K562 (cell line): ENCODE data around the gene C10orf105. TPM values are rescaled to one million over a fixed set of nuclear protein-coding genes. Genes with fewer than 3 reads are reported as not detected.
A peak's percentile ranks its signal among the peaks of the same experiment; 100 is the strongest.

ENCODE experiments used
- ATAC-seq: fragments of 200-7000 bp; cut with Tn5 transposase; 3 replicates; pipeline ENCODE4 v1.9.1; 2020; ENCODE audit warnings: moderate library complexity
- BruUV-seq: library from RNA; stranded (reverse); fragments of 400-500 nt; replicated peaks from 2 replicates; lab custom pipeline; 2021; lab: Mats Ljungman, UMichigan
- CTCF ChIA-PET: fragments of 300-600 bp; formaldehyde crosslinking; extraction: SDS; loops from one replicate; lab custom pipeline; 2021; ENCODE audit warnings: low intra/inter-chr PET ratio; lab: Yijun Ruan, JAX
- POLR2A ChIA-PET: fragments of 300-600, 350-650 bp; sonication (Branson Sonifier 250); formaldehyde crosslinking; extraction: SDS; loops from one replicate; lab custom pipeline; 2021; ENCODE audit warnings: antibody characterized with exemption, inconsistent platforms; lab: Yijun Ruan, JAX
- DNase-seq, 4 experiments: peaks; one replicate each; pipeline versions ENCODE4 v3.0.0 to v3.0.0-alpha.2; 2011 to 2018; ENCODE audit warnings: low spot score in 3 of 4, mixed read lengths in 3 of 4; ENCODE audit errors: extremely low read depth in 1 of 4
- FAIRE-seq: peaks from 2 replicates; lab custom pipeline; 2011; peaks lifted over from hg19 to GRCh38; lab: Jason Lieb, UNC
- H2AFZ ChIP-seq: 2 replicates; pipeline ENCODE4 v1.6.0; 2011; ENCODE audit warnings: low read depth, low read length, control low read depth, inconsistent platforms
- H3K27ac ChIP-seq: fragments of 200-600 bp; 3 replicates; pipeline ENCODE4 v1.8.0; 2011; ENCODE audit warnings: low read depth, mild to moderate bottlenecking, control low read depth, inconsistent platforms, low read length, moderate library complexity, mixed read lengths; ENCODE audit errors: extremely low read depth
- H3K27me3 ChIP-seq, 2 experiments: fragments of 300-600 bp in 1 of 2; 2 replicates in 1 of 2; 3 replicates in 1 of 2; pipeline versions ENCODE4 v1.6.0 to v1.8.0; 2011; ENCODE audit warnings: inconsistent platforms in 2 of 2, low read length in 2 of 2, mild to moderate bottlenecking in 1 of 2, mixed read lengths in 1 of 2, moderate library complexity in 1 of 2; ENCODE audit not compliant: control insufficient read depth in 2 of 2, insufficient read depth in 2 of 2
- H3K36me3 ChIP-seq: fragments of 300-600 bp; 3 replicates; pipeline ENCODE4 v1.8.0; 2011; ENCODE audit warnings: mild to moderate bottlenecking, low read length, inconsistent platforms; ENCODE audit not compliant: control insufficient read depth, insufficient read depth
- H3K4me1 ChIP-seq, 2 experiments: fragments of 200-600 bp in 1 of 2; replicated peaks in 1 of 2; 2 replicates in 1 of 2; 3 replicates in 1 of 2; pipeline versions ENCODE4 v1.5.1 to v1.8.0; 2011; ENCODE audit warnings: inconsistent platforms in 2 of 2, low read length in 2 of 2, mild to moderate bottlenecking in 1 of 2, mixed read lengths in 1 of 2, moderate library complexity in 1 of 2; ENCODE audit not compliant: control insufficient read depth in 2 of 2, insufficient read depth in 2 of 2
- H3K4me2 ChIP-seq: 2 replicates; pipeline ENCODE4 v1.6.1; 2011; ENCODE audit warnings: low read length, control low read depth, inconsistent platforms, mixed read lengths; ENCODE audit not compliant: insufficient read depth
- H3K4me3 ChIP-seq: fragments of 200-600 bp; sonication (generic), shearing (Covaris generic); 2 replicates; pipeline ENCODE4 v1.5.1; 2016; ENCODE audit warnings: control low read depth, inconsistent platforms
- H3K79me2 ChIP-seq: fragments of 200-600 bp; 3 replicates; pipeline ENCODE4 v1.8.0; 2011; ENCODE audit warnings: low read length, inconsistent platforms; ENCODE audit not compliant: control insufficient read depth, insufficient read depth
- H3K9ac ChIP-seq, 2 experiments: 2 replicates each; pipeline versions ENCODE4 v1.6.0 to v1.6.1; 2011; ENCODE audit warnings: low read depth in 2 of 2, low read length in 2 of 2, control low read depth in 1 of 2, inconsistent platforms in 1 of 2, mild to moderate bottlenecking in 1 of 2, mixed read lengths in 1 of 2; ENCODE audit not compliant: insufficient read depth in 1 of 2
- H3K9me1 ChIP-seq: one replicate; pipeline ENCODE4 v1.6.0; 2011; ENCODE audit warnings: inconsistent platforms, mild to moderate bottlenecking, low read length, moderate library complexity; ENCODE audit not compliant: control insufficient read depth, insufficient read depth
- H3K9me3 ChIP-seq: replicated peaks from 2 replicates; pipeline ENCODE4 v1.5.1; 2011; ENCODE audit warnings: low read depth, low read length, inconsistent platforms; ENCODE audit not compliant: control insufficient read depth, insufficient read depth
- H4K20me1 ChIP-seq: replicated peaks from 2 replicates; pipeline ENCODE4 v1.6.1; 2011; ENCODE audit warnings: low read length, inconsistent platforms, mixed read lengths; ENCODE audit not compliant: control insufficient read depth, insufficient read depth
- ATF1 ChIP-seq, 2 experiments: fragments of 450-650 bp in 1 of 2; IDR thresholded peaks; 2 replicates each; pipeline ENCODE4 v1.6.1; 2016; ENCODE audit warnings: missing compliant biosample characterization in 1 of 2, missing genetic modification characterization in 1 of 2
- BACH1 ChIP-seq: fragments of 200-800 bp; sonication (Bioruptor generic); IDR thresholded peaks from 2 replicates; pipeline ENCODE4 v1.6.1; 2016; ENCODE audit warnings: missing genetic modification characterization, missing compliant biosample characterization
- CAMTA2 ChIP-seq: fragments of 250-450 bp; sonication (Bioruptor Pico); conservative IDR thresholded peaks from 2 replicates; pipeline ENCODE4 v1.5.1; 2022
- ELF2 ChIP-seq: fragments of 250-450 bp; sonication (Bioruptor Pico); IDR thresholded peaks from 2 replicates; pipeline ENCODE4 v1.5.0; 2021; ENCODE audit warnings: mild to moderate bottlenecking
- GTF2E2 ChIP-seq: fragments of 200-800 bp; sonication (Bioruptor generic); IDR thresholded peaks from 2 replicates; pipeline ENCODE4 v1.6.1; 2016; ENCODE audit warnings: missing genetic modification characterization, missing compliant biosample characterization
- NFXL1 ChIP-seq: fragments of 450-650 bp; formaldehyde crosslinking; IDR thresholded peaks from 2 replicates; pipeline ENCODE4 v1.4.0; 2021; ENCODE audit warnings: mild to moderate bottlenecking
- RBM39 ChIP-seq: fragments of 200-400 bp; formaldehyde crosslinking; optimal IDR thresholded peaks from 2 replicates; pipeline ENCODE3; 2018; ENCODE audit warnings: low read depth, low read length
- SMAD3 ChIP-seq: fragments of 450-650 bp; formaldehyde crosslinking; conservative IDR thresholded peaks from 2 replicates; pipeline ENCODE4 v1.4.0; 2020; ENCODE audit warnings: mild to moderate bottlenecking
- ZBTB17 ChIP-seq: fragments of 450-650 bp; formaldehyde crosslinking; IDR thresholded peaks from 2 replicates; pipeline ENCODE4 v1.4.0; 2020; ENCODE audit warnings: mild to moderate bottlenecking
- ZNF197 ChIP-seq: fragments of 200-800 bp; sonication (Bioruptor generic); IDR thresholded peaks from 2 replicates; pipeline ENCODE4 v1.6.1; 2016; ENCODE audit warnings: low read depth, missing genetic modification characterization, missing compliant biosample characterization
- ZNF24 ChIP-seq: fragments of 450-650 bp; IDR thresholded peaks from 2 replicates; pipeline ENCODE4 v1.6.1; 2016
- ZNF316 ChIP-seq: fragments of 450-650 bp; IDR thresholded peaks from 2 replicates; pipeline ENCODE4 v1.6.1; 2016
- ZNF445 ChIP-seq: fragments of 250-450 bp; sonication (Bioruptor Pico); IDR thresholded peaks from 2 replicates; pipeline ENCODE4 v1.4.0; 2020; ENCODE audit warnings: low read depth, mild to moderate bottlenecking, moderate library complexity
- WGBS: fragments of 100-300 bp; shearing (Covaris generic); methylation state at CpG from one replicate; pipeline ENCODE4 v1.1.6; 2016; ENCODE audit warnings: low coverage, mixed read lengths; ENCODE audit not compliant: insufficient coverage; ENCODE audit errors: missing lambda C conversion rate; 5-methylcytosine and 5-hydroxymethylcytosine counted together
- in situ Hi-C: fragments of 300-500 bp; cut with MboI; formaldehyde crosslinking; loops from 4 replicates; pipeline ENCODE4 v1.15.0; 2018; ENCODE audit warnings: inconsistent platforms, mixed read lengths
- intact Hi-C: fragments of 100-400 bp; cut with micrococcal nuclease; formaldehyde crosslinking; loops from 2 replicates; pipeline ENCODE4 v1.14.2; 2022
- polyA plus RNA-seq, 8 experiments: library from polyadenylated mRNA; depleted of rRNA in 4 of 8; stranded (reverse) in 5 of 8; unstranded in 3 of 8; fragments of >200 nt; fragmentation: Nextera tagmentation in 2 of 8; fragmentation: Illumina TruSeq in 1 of 8; extraction: Ambion mirVana in 2 of 8; extraction: Trizol in 1 of 8; gene quantifications; 2 replicates each; pipeline versions ENCODE4 v1.2.1 to v1.2.3, GENCODE V29; 2011 to 2014; ENCODE audit warnings: inconsistent platforms in 1 of 8, missing spikeins in 1 of 8
- total RNA-seq, 7 experiments: library from RNA; depleted of rRNA in 6 of 7; stranded (reverse); fragments of >200 nt in 6 of 7; fragmentation: Illumina TruSeq in 2 of 7; extraction: Trizol in 2 of 7; gene quantifications; 2 replicates each; pipeline versions ENCODE4 v1.2.1 to v1.2.3, GENCODE V29; 2011 to 2021; ENCODE audit warnings: low replicate concordance in 1 of 7

Gene C10orf105
- total and polyA plus RNA-seq, 9 of the 15 experiments (the other 6 are each of a cell fraction or from before 2014, with no cell fraction given), result 0.03 to 0.25 (median 0.04) TPM; not detected in 3

DNA sequence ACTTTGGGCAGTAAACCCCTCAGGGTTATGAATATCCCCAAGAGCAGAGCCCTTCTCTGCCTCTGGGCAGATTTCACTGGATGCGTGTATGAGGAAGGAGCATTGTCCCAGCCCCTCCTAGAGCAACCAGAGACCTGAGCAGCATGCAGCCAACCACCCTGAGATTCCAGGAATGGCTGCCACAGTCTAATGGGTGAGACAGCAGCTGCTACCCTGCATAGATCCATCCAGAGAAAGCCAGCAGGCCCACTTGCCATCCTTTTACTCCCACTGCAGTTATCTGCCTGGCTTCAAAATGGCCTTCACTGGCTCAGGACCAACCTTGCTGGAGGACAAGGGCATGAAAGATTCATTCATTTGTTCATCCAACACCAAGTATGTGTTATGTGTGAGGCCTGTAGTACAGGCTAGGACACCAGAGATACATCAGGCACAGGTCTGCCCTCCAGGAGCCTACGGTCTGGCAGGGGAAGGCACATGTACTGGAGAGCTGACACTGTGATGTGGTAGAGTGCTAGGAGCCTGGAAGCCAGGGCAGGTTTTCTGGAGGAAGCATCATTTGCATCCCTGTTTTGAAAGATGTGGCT is 26.2 kb upstream of the C10orf105 start:
- Histone ChIP-seq H3K27me3 (no peaks in the 10 kb centered on the region), H3K4me2 (no peak overlapping the region; the same call in 1 of the 2 replicates), H3K9me1 (peaks cover 3% of the 10 kb centered on the region), H3K9ac (peak overlapping the region; percentile 17 to 87; a peak in 2 of 4 replicates), H3K9me3 (no peaks in the 10 kb centered on the region), H3K79me2 (no peaks in the 10 kb centered on the region), H4K20me1 (no peaks in the 10 kb centered on the region), H3K4me1 (peaks cover 66% of the 10 kb centered on the region in 2 experiments), H3K4me3 (no peak overlapping the region), H3K36me3 (no peaks in the 10 kb centered on the region), H2AFZ (peak overlapping the region; percentile 79), H3K27ac (peak overlapping the region; percentile 64)
- in situ Hi-C loops, result no loop called here
- no peak for DNase-seq
- intact Hi-C loops, result loop anchor here (1.0 to 5.0 kb wide), 4 partner anchors 17 to 108 kb away; no protein-coding TSS in a partner anchor
- no TSS peak for BruUV-seq
- 0 out of 2 replicates have a peak, but pooled peaks have one; percentile 10 for TF ChIP-seq SMAD3
- TF ChIP-seq ZNF316, result peak; percentile 19
- TF ChIP-seq ZNF24, result peak; percentile 66; the same call in 1 of the 2 replicates
- 0 out of 2 replicates have a peak, but pooled peaks have one; percentile 7 for TF ChIP-seq ZNF197 (CRISPR knock-in tag)
- TF ChIP-seq BACH1, result peak; percentile 5; the same call in 1 of the 2 replicates
- 0 out of 2 replicates have a peak, but pooled peaks have one; percentile 20 for TF ChIP-seq ELF2
- TF ChIP-seq ATF1 (CRISPR knock-in tag; IDR thresholded peaks at IDR 0.05), result no peak
- TF ChIP-seq ATF1 (tag; IDR thresholded peaks at IDR 0.05), result no peak
- peak; percentile 19; the same call in 1 of the 2 replicates for TF ChIP-seq NFXL1
- 0 out of 2 replicates have a peak, but pooled peaks have one; percentile 8 for TF ChIP-seq CAMTA2
- TF ChIP-seq RBM39, result peak; percentile 56
- TF ChIP-seq ZNF445 (CRISPR knock-in tag), result no peak
- TF ChIP-seq ZBTB17 (CRISPR knock-in tag), result no peak
- 0 out of 2 replicates have a peak, but pooled peaks have one; percentile 51 for TF ChIP-seq GTF2E2
- CTCF ChIA-PET, result interaction anchor here (1.0 kb wide), 1 partner anchor 432 kb away, joined by 3 read pairs; no protein-coding TSS in a partner anchor
- peak; percentile 55 for FAIRE-seq
- 66% methylated on average over 2 of the region's 2 CpGs for WGBS
- no peak for ATAC-seq
- POLR2A ChIA-PET, result interaction anchor here (0.7 to 1.3 kb wide), 5 partner anchors 9 to 532 kb away, joined by 3 to 5 read pairs (median 3); no protein-coding TSS in a partner anchor
